ENCODE results near the gene SOCS7. TPM values are rescaled to one million over a fixed set of nuclear protein-coding genes. Genes with fewer than 3 reads are reported as not detected.

The SOCS7 gene
- total and polyA plus RNA-seq, 2 of the 4 experiments (the other 2 are of a cell fraction) = 6.5 to 6.8 TPM

DNA sequence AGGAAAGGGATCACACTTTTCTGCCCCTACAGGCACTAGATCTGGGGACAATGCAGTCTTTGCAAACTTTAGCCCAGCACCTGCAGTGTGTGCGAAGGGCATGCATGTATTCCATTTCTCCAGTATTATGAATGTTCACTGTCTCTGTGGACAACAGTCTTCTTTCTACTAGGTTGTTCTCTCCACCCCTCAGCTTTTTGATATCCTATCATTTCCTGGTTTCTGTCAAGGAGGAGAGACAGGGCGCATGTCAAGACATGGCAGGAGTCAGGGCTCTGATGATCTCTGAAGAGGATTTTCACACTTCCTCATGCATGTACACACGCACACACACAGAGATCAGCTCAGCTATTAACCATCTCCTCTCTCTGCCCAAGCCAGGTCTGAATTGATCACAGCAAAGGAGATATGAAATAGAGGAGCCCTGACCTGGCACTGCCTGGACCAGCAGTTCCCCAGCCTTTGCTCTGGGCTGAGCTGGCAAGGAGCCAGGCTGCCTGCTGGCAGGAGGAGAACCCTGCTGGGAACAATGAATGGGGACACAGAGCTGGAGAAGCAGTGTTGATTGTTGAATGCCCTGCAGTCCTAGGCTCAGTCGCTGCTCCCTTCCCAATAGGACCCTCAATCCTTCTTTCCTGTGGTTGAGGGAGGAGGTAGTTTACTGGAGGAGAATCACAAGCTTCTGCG is 10.5 kb upstream of the SOCS7 start:
- dilution Hi-C loops (cut with HindIII; ENCODE audit: low sequenced_read_pairs, unreplicated experiment) = no loop called here

More for the DNA sequence above, 10.5 kb upstream of the SOCS7 start:
- Histone ChIP-seq H3K4ac (ENCODE audit: low read depth, low read length) (no peak overlapping the region), H3K23ac (ENCODE audit: low read depth, low read length) (no peak overlapping the region; the same call in 1 of the 2 replicates), H3K9me3 (ENCODE audit: control insufficient read depth, insufficient read depth, low read length) (no peaks in the 10 kb centered on the region), H3K36me3 (ENCODE audit: control insufficient read depth, insufficient read depth, low read length) (no peaks in the 10 kb centered on the region), H3K27me3 (ENCODE audit: control insufficient read depth, insufficient read depth, low read length) (peaks cover 50% of the 10 kb centered on the region), H3K4me1 (ENCODE audit: control insufficient read depth, insufficient read depth, low read length) (no peaks in the 10 kb centered on the region), H2BK15ac (ENCODE audit: low read depth, low read length) (no peak overlapping the region), H4K91ac (ENCODE audit: insufficient read depth, low read depth, low read length) (no peak overlapping the region), H2AK9ac (replicated peaks; ENCODE audit: low read depth, low read length, poor library complexity) (peak overlapping the region; percentile 50), H3K56ac (ENCODE audit: extremely low read depth, insufficient read depth, low read length) (no peak overlapping the region), H4K20me1 (ENCODE audit: insufficient read depth, low read length) (no peaks in the 10 kb centered on the region; the same call in 1 of the 2 replicates), H3K4me3 (ENCODE audit: insufficient read depth, low read depth, low read length) (no peak overlapping the region), H3K9me1 (ENCODE audit: insufficient read depth, low read length) (0 out of 2 replicates have a peak, but pooled peaks cover under 1% of the 10 kb centered on the region), H4K5ac (ENCODE audit: low read depth, low read length) (no peak overlapping the region), H3K18ac (ENCODE audit: low read depth, low read length) (no peak overlapping the region), H2AFZ (replicated peaks; ENCODE audit: low read length, poor library complexity) (no peak overlapping the region), H2BK20ac (ENCODE audit: low read depth, low read length) (no peak overlapping the region), H3K14ac (replicated peaks; ENCODE audit: low read depth, low read length) (no peak overlapping the region), H4K8ac (ENCODE audit: low read depth in 2 of 2, low read length in 2 of 2) (no peak overlapping the region), H3K27ac (ENCODE audit: insufficient read depth, low read length) (no peak overlapping the region), H3K79me1 (ENCODE audit: low read depth in 1 of 2, low read length in 2 of 2) (no peaks in the 10 kb centered on the region), H2BK120ac (ENCODE audit: low read depth, low read length) (no peak overlapping the region), H2BK5ac (ENCODE audit: low read depth, low read length, poor library complexity, severe bottlenecking) (no peak overlapping the region), H3K9ac (ENCODE audit: low read depth, low read length) (no peak overlapping the region), H3K4me2 (ENCODE audit: low read depth, low read length) (no peak overlapping the region), H2AK5ac (ENCODE audit: low read depth, low read length) (no peak overlapping the region)
- no peak for DNase-seq
- intact Hi-C loops (cut with micrococcal nuclease) = no loop called here
- in situ Hi-C loops (cut with MboI; ENCODE audit: low sequenced_read_pairs) = no loop called here
- CTCF ChIA-PET = interaction anchor here (1.1 to 1.2 kb wide), 2 partner anchors 10 to 73 kb away, joined by 3 to 10 read pairs; partner anchors contain the start of gene SOCS7
- POLR2A ChIA-PET (ENCODE audit: unreplicated experiment) = no interaction called here
- TF ChIP-seq, protein P1, sequence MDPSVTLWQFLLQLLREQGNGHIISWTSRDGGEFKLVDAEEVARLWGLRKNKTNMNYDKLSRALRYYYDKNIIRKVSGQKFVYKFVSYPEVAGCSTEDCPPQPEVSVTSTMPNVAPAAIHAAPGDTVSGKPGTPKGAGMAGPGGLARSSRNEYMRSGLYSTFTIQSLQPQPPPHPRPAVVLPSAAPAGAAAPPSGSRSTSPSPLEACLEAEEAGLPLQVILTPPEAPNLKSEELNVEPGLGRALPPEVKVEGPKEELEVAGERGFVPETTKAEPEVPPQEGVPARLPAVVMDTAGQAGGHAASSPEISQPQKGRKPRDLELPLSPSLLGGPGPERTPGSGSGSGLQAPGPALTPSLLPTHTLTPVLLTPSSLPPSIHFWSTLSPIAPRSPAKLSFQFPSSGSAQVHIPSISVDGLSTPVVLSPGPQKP (IDR thresholded peaks at IDR 0.05; ENCODE audit: borderline replicate concordance, low read depth, low read length) = no peak
- TF ChIP-seq MAZ (IDR thresholded peaks at IDR 0.05; ENCODE audit: borderline replicate concordance, low read depth, low read length) (no peak), CTCF (conservative IDR thresholded peaks at IDR 0.05; ENCODE audit: low read depth, low read length) (no peak), FOS (IDR thresholded peaks at IDR 0.05; ENCODE audit: low read depth, low read length) (no peak), MAFK (IDR thresholded peaks at IDR 0.05; ENCODE audit: low read depth, low read length) (no peak)
- no TSS peak for BruUV-seq (replicated peaks)
- peak; percentile 24; the same call in 1 of the 2 replicates for ATAC-seq (ENCODE audit: low read depth)
- WGBS, 2 experiments (ENCODE audit: extremely low coverage in 2 of 2, insufficient read length in 1 of 2) = 86% methylated on average over 1 of the region's 5 CpGs; no CpG with 5 or more reads in 1 of the 2 experiments
